GM23248 (cell line): Measurements from ENCODE around the gene STYXL2. TPM values are rescaled to one million over a fixed set of nuclear protein-coding genes. Genes with fewer than 3 reads are reported as not detected.

Experiments
- DNase-seq: peaks from one replicate; pipeline ENCODE4 v3.0.0-alpha.2; 2015
- H2AFZ ChIP-seq: fragments of 200-600 bp; sonication (generic); 2 replicates; pipeline ENCODE4 v1.6.1; 2016; ENCODE audit warnings: antibody characterized with exemption
- H3F3A ChIP-seq: fragments of 200-600 bp; sonication (generic); 2 replicates; pipeline ENCODE4 v1.6.1; 2016; ENCODE audit warnings: mild to moderate bottlenecking, antibody characterized with exemption, mixed run types; ENCODE audit not compliant: insufficient read depth
- H3K27ac ChIP-seq: fragments of 200-600 bp; sonication (generic); 2 replicates; pipeline ENCODE4 v1.5.1; 2016; ENCODE audit warnings: mild to moderate bottlenecking
- H3K27me3 ChIP-seq: fragments of 200-600 bp; sonication (generic); replicated peaks from 2 replicates; pipeline ENCODE4 v1.6.1; 2016; ENCODE audit warnings: mild to moderate bottlenecking; ENCODE audit not compliant: insufficient read depth
- H3K36me3 ChIP-seq: fragments of 200-600 bp; sonication (generic); 2 replicates; pipeline ENCODE4 v1.6.1; 2016; ENCODE audit warnings: low read depth, mild to moderate bottlenecking
- H3K4me1 ChIP-seq: fragments of 200-600 bp; sonication (generic); 2 replicates; pipeline ENCODE4 v1.6.1; 2016; ENCODE audit warnings: mild to moderate bottlenecking; ENCODE audit not compliant: insufficient read depth
- H3K4me2 ChIP-seq: fragments of 200-600 bp; sonication (generic); one replicate; pipeline ENCODE4 v1.6.1; 2016; ENCODE audit warnings: mild to moderate bottlenecking; ENCODE audit not compliant: unreplicated experiment
- H3K4me3 ChIP-seq: fragments of 200-600 bp; sonication (generic); 2 replicates; pipeline ENCODE4 v1.5.1; 2016; ENCODE audit warnings: mild to moderate bottlenecking
- H3K79me2 ChIP-seq: fragments of 200-600 bp; sonication (generic); 2 replicates; pipeline ENCODE4 v1.6.1; 2016; ENCODE audit warnings: mild to moderate bottlenecking; ENCODE audit not compliant: insufficient read depth
- H3K9ac ChIP-seq: fragments of 200-600 bp; sonication (generic); 2 replicates; pipeline ENCODE4 v1.6.1; 2016; ENCODE audit warnings: mild to moderate bottlenecking
- H3K9me2 ChIP-seq: fragments of 200-600 bp; sonication (generic); 2 replicates; pipeline ENCODE4 v1.6.1; 2016; ENCODE audit warnings: mixed run types, mild to moderate bottlenecking, moderate library complexity; ENCODE audit not compliant: insufficient read depth
- H3K9me3 ChIP-seq: fragments of 200-600 bp; sonication (generic); one replicate; pipeline ENCODE4 v1.6.1; 2017; ENCODE audit warnings: low read depth
- H4K20me1 ChIP-seq: fragments of 200-600 bp; sonication (generic); 2 replicates; pipeline ENCODE4 v1.6.0; 2016; ENCODE audit not compliant: insufficient read depth
- EZH2 ChIP-seq: fragments of 200-600 bp; sonication (generic); IDR thresholded peaks from 2 replicates; pipeline ENCODE4 v1.6.1; 2018; ENCODE audit warnings: antibody characterized with exemption, mild to moderate bottlenecking; ENCODE audit not compliant: insufficient read depth, poor library complexity, severe bottlenecking
- EZH2phosphoT487 ChIP-seq: fragments of 200-600 bp; sonication (generic); IDR thresholded peaks from 2 replicates; pipeline ENCODE4 v1.6.1; 2018; ENCODE audit warnings: antibody characterized with exemption, moderate library complexity, mild to moderate bottlenecking, low read depth; ENCODE audit not compliant: insufficient read depth
- WGBS, 2 experiments: methylation state at CpG; one replicate each; pipeline ENCODE4 v1.1.6; 2015 to 2017; ENCODE audit warnings: low lambda C conversion rate in 2 of 2, low coverage in 1 of 2; ENCODE audit errors: missing lambda C conversion rate in 2 of 2; 5-methylcytosine and 5-hydroxymethylcytosine counted together
- in situ Hi-C: fragments of 300-500 bp; cut with MboI; formaldehyde crosslinking; loops from 2 replicates; pipeline ENCODE4 v1.15.0; 2020
- polyA plus RNA-seq: library from polyadenylated mRNA; unstranded; fragments of >200 nt; fragmentation: Nextera tagmentation; extraction: Ambion mirVana; gene quantifications from 2 replicates; pipeline ENCODE4 v1.2.1, GENCODE V29; 2016
- total RNA-seq: library from RNA; depleted of rRNA; stranded (reverse); fragments of >200 nt; shearing (Covaris generic); gene quantifications from 2 replicates; pipeline ENCODE4 v1.2.3, GENCODE V29; 2014

Gene STYXL2
- total and polyA plus RNA-seq, 2 experiments from 2014 or later = not detected

DNA sequence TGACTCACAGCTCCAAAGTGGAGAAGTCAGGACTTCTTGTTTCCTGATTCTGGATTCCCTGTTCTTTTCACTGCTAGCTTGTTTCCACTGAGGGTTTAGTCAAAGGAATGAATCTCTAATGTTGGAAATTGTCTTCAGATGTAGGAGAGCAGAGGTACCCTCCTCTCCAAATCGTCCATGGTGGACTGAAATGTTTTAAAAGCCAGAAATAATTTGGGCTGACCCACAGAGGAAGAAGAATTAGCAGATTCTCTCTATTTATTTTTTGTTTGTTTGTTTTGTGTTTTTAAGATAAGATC lies 34.1 kb upstream of the STYXL2 start:
- in situ Hi-C loops = loop anchor here (10.0 kb wide), 2 partner anchors 385 to 475 kb away; no protein-coding TSS in a partner anchor

DNA sequence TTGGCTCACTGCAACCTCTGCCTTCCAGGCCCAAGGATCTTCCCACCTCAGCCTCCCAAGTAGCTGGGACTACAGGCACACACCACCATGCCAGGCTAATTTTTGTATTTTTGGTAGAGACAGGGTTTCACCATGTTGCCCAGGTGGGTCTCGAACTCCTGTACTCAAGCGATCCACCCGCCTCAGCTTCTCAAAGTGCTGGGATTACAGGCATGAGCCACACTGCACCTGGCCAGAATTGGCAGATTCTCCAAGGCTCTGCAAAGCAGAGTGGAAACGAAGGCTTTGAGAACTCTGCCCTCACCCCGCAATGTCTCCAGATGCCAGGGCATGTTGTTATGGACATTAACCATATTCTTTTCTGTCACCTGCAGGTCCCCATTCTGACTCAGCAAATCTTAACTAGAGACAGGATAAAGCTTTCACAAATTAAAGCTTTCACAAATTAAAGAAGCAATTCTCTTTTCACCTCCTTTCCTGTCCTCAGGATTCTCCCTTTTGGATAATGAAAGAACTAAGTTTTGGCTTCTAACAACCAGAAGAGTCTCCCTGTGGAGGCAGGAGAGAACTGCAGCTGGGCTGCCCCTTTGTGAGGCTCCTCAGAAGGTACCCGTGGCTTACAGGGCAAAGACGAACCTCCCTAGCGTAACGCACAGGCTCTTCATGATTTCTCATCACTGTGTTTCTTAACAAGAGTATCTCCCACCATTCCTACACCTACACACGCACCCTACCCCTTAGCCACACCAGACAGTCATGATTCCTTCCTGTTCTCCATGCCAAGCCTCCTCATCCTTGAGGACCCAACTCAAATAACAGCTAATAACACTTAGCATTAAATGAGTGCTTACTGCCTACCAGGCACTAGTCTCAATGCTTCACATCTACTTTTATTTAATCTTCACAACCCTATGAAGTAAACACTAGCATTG lies 33.5 kb upstream of the STYXL2 start:
- in situ Hi-C loops = loop anchor here (10.0 kb wide), 2 partner anchors 384 to 474 kb away; no protein-coding TSS in a partner anchor
- WGBS, 2 experiments = 71 to 74% methylated on average over 10 of the region's 10 CpGs
- TF ChIP-seq EZH2phosphoT487 (no peak), EZH2 (no peak)

More for the DNA sequence above, 34.1 kb upstream of the STYXL2 start:
- 0 to 9% methylated on average over 1 of the region's 1 CpG for WGBS, 2 experiments
- no peak for DNase-seq
- H3K4me1 ChIP-seq = no peaks in the 10 kb centered on the region
- no peaks in the 10 kb centered on the region for H3K9me3 ChIP-seq
- H3K36me3 ChIP-seq = no peaks in the 10 kb centered on the region
- H3K9ac ChIP-seq = no peak overlapping the region
- TF ChIP-seq EZH2phosphoT487 (no peak), EZH2 (no peak)
- no peak overlapping the region for H3K4me2 ChIP-seq
- H3K4me3 ChIP-seq = no peak overlapping the region
- no peaks in the 10 kb centered on the region for H3K9me2 ChIP-seq
- H3K27ac ChIP-seq = no peak overlapping the region
- H3F3A ChIP-seq = no peaks in the 10 kb centered on the region
- peak overlapping the region; percentile 95 for H2AFZ ChIP-seq
- H3K79me2 ChIP-seq = no peaks in the 10 kb centered on the region
- H3K27me3 ChIP-seq = no peaks in the 10 kb centered on the region
- no peaks in the 10 kb centered on the region for H4K20me1 ChIP-seq

GRCh38 chr1:167061073-167061464 lies 32.8 kb upstream of the STYXL2 start:
- no peaks in the 10 kb centered on the region for H3F3A ChIP-seq
- no peak overlapping the region for H2AFZ ChIP-seq
- in situ Hi-C loops = loop anchor here (10.0 kb wide), 2 partner anchors 384 to 474 kb away; no protein-coding TSS in a partner anchor
- no peak overlapping the region for H3K9ac ChIP-seq
- no peak overlapping the region for H3K4me2 ChIP-seq
- TF ChIP-seq EZH2phosphoT487 (no peak), EZH2 (no peak)
- no peaks in the 10 kb centered on the region for H3K36me3 ChIP-seq
- no peaks in the 10 kb centered on the region for H3K9me2 ChIP-seq
- no peaks in the 10 kb centered on the region for H4K20me1 ChIP-seq
- no peaks in the 10 kb centered on the region for H3K9me3 ChIP-seq
- 49 to 65% methylated on average over 3 of the region's 3 CpGs for WGBS, 2 experiments
- no peaks in the 10 kb centered on the region for H3K4me1 ChIP-seq
- no peak overlapping the region for H3K4me3 ChIP-seq
- H3K27me3 ChIP-seq = peaks cover 2% of the 10 kb centered on the region; the same call in 1 of the 2 replicates
- no peaks in the 10 kb centered on the region for H3K79me2 ChIP-seq
- no peak overlapping the region for H3K27ac ChIP-seq
- DNase-seq = no peak

More for the DNA sequence above, 33.5 kb upstream of the STYXL2 start:
- H2AFZ ChIP-seq = no peak overlapping the region
- no peaks in the 10 kb centered on the region for H3F3A ChIP-seq
- H3K4me2 ChIP-seq = no peak overlapping the region
- no peak overlapping the region for H3K27ac ChIP-seq
- H3K36me3 ChIP-seq = no peaks in the 10 kb centered on the region
- H3K9ac ChIP-seq = no peak overlapping the region
- peak; percentile 24 for DNase-seq
- H3K9me3 ChIP-seq = no peaks in the 10 kb centered on the region
- no peaks in the 10 kb centered on the region for H3K79me2 ChIP-seq
- H3K27me3 ChIP-seq = no peaks in the 10 kb centered on the region
- H4K20me1 ChIP-seq = no peaks in the 10 kb centered on the region
- H3K9me2 ChIP-seq = no peaks in the 10 kb centered on the region
- no peak overlapping the region for H3K4me3 ChIP-seq
- no peaks in the 10 kb centered on the region for H3K4me1 ChIP-seq

DNA sequence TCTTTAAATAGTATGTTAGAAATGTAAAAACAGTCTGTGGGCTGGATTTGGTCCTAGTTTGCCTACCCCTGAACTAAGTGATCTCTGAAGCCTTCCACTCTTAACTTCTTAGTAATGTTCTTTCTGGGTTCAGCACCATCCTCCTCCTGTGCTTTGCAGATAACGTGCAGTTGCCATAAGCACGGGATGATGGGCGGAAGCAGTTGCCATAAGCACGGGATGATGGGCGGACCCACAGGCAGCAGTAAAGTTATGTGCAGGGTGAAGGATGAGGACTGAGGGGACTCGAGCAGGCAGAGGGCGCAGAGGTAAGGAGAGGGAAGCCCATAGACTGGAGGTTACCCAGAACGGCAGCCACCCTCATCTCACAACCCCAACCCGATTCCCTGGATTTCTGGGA lies 29.3 kb upstream of the STYXL2 start:
- no peak for TF ChIP-seq EZH2
- TF ChIP-seq EZH2phosphoT487 = no peak
- H2AFZ ChIP-seq = no peak overlapping the region
- no peaks in the 10 kb centered on the region for H3K9me3 ChIP-seq
- no peaks in the 10 kb centered on the region for H3K36me3 ChIP-seq
- no peak overlapping the region for H3K4me3 ChIP-seq
- no peak for DNase-seq
- no peaks in the 10 kb centered on the region for H3K4me1 ChIP-seq
- H3K9me2 ChIP-seq = no peaks in the 10 kb centered on the region
- in situ Hi-C loops = loop anchor here (10.0 kb wide), 2 partner anchors 380 to 470 kb away; no protein-coding TSS in a partner anchor
- H3K27me3 ChIP-seq = peaks cover 3% of the 10 kb centered on the region; the same call in 1 of the 2 replicates
- no peaks in the 10 kb centered on the region for H3K79me2 ChIP-seq
- H3K27ac ChIP-seq = no peak overlapping the region
- no peaks in the 10 kb centered on the region for H3F3A ChIP-seq
- 41 to 43% methylated on average over 9 of the region's 9 CpGs for WGBS, 2 experiments
- no peaks in the 10 kb centered on the region for H4K20me1 ChIP-seq
- no peak overlapping the region for H3K9ac ChIP-seq
- H3K4me2 ChIP-seq = no peak overlapping the region
